HFFc6 (cell line): ENCODE measurements around the gene SUCO. TPM values are rescaled to one million over a fixed set of nuclear protein-coding genes. Genes with fewer than 3 reads are reported as not detected.
A peak's percentile ranks its signal among the peaks of the same experiment; 100 is the strongest.

Experiments
- DNase-seq: peaks from one replicate; pipeline ENCODE4 v3.0.0-alpha.2; 2018
- H3K27ac Mint-ChIP-seq: 2 replicates; pipeline ENCODE4 v1.8.0; 2020; ENCODE audit warnings: mild to moderate bottlenecking, mixed read lengths
- H3K27me3 Mint-ChIP-seq: 2 replicates; pipeline ENCODE4 v1.8.0; 2021; ENCODE audit warnings: mild to moderate bottlenecking, moderate library complexity, mixed read lengths; ENCODE audit not compliant: insufficient read depth
- H3K36me3 Mint-ChIP-seq: 2 replicates; pipeline ENCODE4 v1.8.0; 2021; ENCODE audit warnings: low read depth, mixed read lengths
- H3K4me1 Mint-ChIP-seq: 2 replicates; pipeline ENCODE4 v1.8.0; 2020; ENCODE audit warnings: low read depth, mixed read lengths
- H3K4me3 Mint-ChIP-seq: 2 replicates; pipeline ENCODE4 v1.8.0; 2020; ENCODE audit warnings: mild to moderate bottlenecking, moderate library complexity, mixed read lengths
- H3K9me3 Mint-ChIP-seq: 2 replicates; pipeline ENCODE4 v1.8.0; 2020; ENCODE audit warnings: mild to moderate bottlenecking, mixed read lengths
- total RNA-seq, 6 experiments: library from RNA; stranded (reverse); fragmentation: NEBNext Ultra II Directional; extraction: Animal tissue kit (Norgen Biotek cat#: 25700); gene quantifications; 2 replicates in 1 of 6; 3 replicates in 5 of 6; pipeline ENCODE4 v1.2.3, GENCODE V29; 2021
- TF ChIP-seq, protein P1 (sequence below): fragments of 200-600 bp; sonication (generic); IDR thresholded peaks from 2 replicates; pipeline ENCODE4 v1.5.0; 2021; ENCODE audit warnings: antibody characterized with exemption, mild to moderate bottlenecking

The SUCO gene
- total RNA-seq, 6 experiments from 2014 or later: 33.9 to 45.2 (median 37.1) TPM

DNA sequence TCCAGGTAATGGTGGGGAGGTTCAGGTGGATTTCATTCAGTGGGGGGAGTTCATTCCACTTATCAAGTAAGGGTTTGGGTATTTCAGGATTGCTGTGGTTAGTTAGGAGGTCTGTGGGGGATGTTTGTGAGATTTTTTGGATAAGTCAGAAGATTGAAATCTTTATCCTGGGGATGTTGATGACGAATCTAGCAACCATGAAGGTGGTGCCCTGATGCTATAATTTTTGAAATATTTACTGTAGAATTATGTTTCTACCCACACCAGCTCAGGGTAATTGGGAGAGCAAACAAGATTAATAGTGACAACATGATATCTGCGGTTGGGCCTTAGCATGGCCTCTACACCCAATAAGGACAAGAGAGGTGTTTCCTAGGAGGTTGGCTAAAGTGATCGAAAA, 28.3 kb downstream of the SUCO start:
- Mint-ChIP-seq H3K4me3 (no peak overlapping the region), H3K4me1 (peaks cover 50% of the 10 kb centered on the region), H3K9me3 (no peaks in the 10 kb centered on the region), H3K27me3 (peaks cover 2% of the 10 kb centered on the region; the same call in 1 of the 2 replicates), H3K36me3 (peaks cover 41% of the 10 kb centered on the region), H3K27ac (peak overlapping the region; percentile 44; the same call in 1 of the 2 replicates)
- TF ChIP-seq, protein P1, sequence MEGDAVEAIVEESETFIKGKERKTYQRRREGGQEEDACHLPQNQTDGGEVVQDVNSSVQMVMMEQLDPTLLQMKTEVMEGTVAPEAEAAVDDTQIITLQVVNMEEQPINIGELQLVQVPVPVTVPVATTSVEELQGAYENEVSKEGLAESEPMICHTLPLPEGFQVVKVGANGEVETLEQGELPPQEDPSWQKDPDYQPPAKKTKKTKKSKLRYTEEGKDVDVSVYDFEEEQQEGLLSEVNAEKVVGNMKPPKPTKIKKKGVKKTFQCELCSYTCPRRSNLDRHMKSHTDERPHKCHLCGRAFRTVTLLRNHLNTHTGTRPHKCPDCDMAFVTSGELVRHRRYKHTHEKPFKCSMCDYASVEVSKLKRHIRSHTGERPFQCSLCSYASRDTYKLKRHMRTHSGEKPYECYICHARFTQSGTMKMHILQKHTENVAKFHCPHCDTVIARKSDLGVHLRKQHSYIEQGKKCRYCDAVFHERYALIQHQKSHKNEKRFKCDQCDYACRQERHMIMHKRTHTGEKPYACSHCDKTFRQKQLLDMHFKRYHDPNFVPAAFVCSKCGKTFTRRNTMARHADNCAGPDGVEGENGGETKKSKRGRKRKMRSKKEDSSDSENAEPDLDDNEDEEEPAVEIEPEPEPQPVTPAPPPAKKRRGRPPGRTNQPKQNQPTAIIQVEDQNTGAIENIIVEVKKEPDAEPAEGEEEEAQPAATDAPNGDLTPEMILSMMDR: no peak
- DNase-seq: peak; percentile 46

DNA sequence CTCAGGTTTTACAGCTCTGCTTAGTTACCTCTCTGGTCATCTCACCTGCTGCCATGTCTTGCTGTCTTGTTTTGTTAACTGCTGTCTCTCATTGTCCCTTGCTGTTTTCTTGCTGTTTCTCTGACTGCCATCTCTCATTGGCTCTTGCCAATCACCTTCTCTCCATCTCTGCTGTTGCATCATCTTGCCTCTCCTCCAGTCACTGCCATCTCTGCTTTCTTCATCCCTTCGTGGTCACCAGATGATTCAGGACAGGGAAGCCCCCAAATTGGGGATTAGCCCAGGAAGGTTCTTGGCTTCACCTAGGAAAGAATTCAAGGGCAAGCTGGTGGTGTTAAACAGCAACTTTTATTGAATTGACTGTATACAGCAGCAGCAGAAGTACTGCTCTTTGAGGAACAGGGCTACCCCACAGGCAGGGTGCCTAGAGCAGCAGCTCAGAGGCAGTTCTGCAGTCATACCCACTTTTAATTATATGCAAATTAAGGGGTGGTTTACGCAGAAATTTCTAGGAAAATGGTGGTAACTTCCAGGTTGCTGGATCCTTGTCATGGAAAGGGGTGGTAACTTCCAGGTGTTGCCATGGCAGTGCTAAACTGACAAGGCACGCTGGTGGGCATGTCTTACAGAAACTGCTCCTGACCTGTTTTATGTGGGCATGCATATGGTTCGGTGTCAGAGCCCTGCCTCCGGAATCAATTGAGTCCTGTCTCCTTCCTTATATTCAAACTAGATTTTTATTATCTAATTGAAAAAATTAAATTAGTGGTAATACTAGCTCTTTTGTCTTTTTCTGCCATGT, 33.4 kb downstream of the SUCO start:
- Mint-ChIP-seq H3K4me3 (no peak overlapping the region), H3K36me3 (peaks cover 42% of the 10 kb centered on the region)

DNA sequence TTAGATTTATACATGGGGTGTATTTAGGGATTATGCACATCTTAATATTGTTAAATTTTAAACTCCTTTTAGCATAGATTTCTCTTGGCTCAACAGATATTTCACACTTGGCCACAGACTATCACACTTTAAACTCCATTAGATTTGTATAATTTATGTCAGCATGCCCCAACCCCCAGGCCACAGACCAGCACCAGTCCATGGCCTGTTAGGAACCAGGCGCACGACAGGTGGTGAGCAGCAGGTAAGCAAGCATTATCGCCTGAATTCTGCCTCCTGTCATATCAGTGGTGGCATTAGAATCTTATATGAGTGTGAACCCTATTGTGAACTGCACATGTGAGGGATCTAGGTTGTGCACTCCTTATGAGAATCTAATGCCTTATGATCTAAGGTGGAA, 34.8 kb downstream of the SUCO start:
- peaks cover 2% of the 10 kb centered on the region; the same call in 1 of the 2 replicates for H3K27me3 Mint-ChIP-seq
- DNase-seq: no peak
- no peak overlapping the region for H3K4me3 Mint-ChIP-seq
- peaks cover 9% of the 10 kb centered on the region for H3K4me1 Mint-ChIP-seq
- H3K9me3 Mint-ChIP-seq: peaks cover 7% of the 10 kb centered on the region
- no peak overlapping the region for H3K27ac Mint-ChIP-seq
- TF ChIP-seq, protein P1: no peak
- H3K36me3 Mint-ChIP-seq: peaks cover 36% of the 10 kb centered on the region

More for the DNA sequence above, 33.4 kb downstream of the SUCO start:
- Mint-ChIP-seq H3K27me3 (peaks cover 2% of the 10 kb centered on the region; the same call in 1 of the 2 replicates), H3K4me1 (peaks cover 18% of the 10 kb centered on the region), H3K9me3 (peaks cover 7% of the 10 kb centered on the region), H3K27ac (no peak overlapping the region)
- no peak for DNase-seq
- TF ChIP-seq, protein P1: no peak

DNA sequence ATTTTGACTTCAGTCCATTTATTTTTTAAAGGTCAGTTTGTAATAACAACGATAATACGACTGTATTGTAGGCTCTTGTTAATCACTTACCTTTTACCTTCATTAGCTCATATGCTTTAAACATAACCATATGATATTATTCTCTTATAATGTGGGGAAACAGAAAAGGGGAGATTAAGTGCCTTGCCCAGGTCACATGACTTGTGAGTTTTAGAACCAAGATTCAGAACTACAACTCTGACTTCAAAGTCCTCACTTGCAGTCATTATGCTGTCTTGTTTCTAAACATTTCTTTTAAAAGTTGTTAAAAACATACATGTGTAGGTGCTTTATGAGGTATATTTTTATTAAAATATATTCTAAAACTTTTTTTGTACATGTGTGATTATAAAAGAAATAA, 41.1 kb downstream of the SUCO start:
- no peak for DNase-seq
- no peaks in the 10 kb centered on the region for H3K4me1 Mint-ChIP-seq
- TF ChIP-seq, protein P1: no peak
- H3K27me3 Mint-ChIP-seq: no peaks in the 10 kb centered on the region
- peaks cover 7% of the 10 kb centered on the region for H3K9me3 Mint-ChIP-seq
- no peak overlapping the region for H3K27ac Mint-ChIP-seq
- H3K36me3 Mint-ChIP-seq: peaks cover 30% of the 10 kb centered on the region
- H3K4me3 Mint-ChIP-seq: no peak overlapping the region

DNA sequence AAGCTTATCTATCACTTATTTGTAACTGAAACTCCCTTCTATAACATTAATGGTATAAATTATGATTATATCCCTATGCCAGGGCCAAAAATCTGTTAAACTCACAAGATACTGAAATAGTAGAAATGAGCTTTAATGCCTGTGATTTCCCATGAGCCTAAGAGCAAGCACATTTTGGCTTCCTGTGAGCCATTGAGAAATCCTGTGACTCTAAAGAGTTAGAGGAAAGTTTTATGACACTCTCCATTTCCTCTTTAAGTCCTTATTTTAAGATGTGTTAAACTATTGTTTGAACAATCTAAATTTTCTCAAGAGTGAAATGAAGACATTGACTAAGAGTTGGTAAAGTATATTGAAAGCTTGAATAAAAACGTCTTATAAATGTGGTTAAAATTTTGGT, 45.6 kb downstream of the SUCO start:
- H3K9me3 Mint-ChIP-seq: no peaks in the 10 kb centered on the region
- H3K36me3 Mint-ChIP-seq: peaks cover 41% of the 10 kb centered on the region
- peaks cover 36% of the 10 kb centered on the region for H3K4me1 Mint-ChIP-seq
- DNase-seq: no peak
- TF ChIP-seq, protein P1: no peak
- H3K27me3 Mint-ChIP-seq: no peaks in the 10 kb centered on the region; the same call in 1 of the 2 replicates
- no peak overlapping the region for H3K4me3 Mint-ChIP-seq
- no peak overlapping the region for H3K27ac Mint-ChIP-seq
